A549 treated with dexamethasone at 1 μM for 4 hours (cell line): ENCODE data around the gene SIAE. TPM values are rescaled to one million over a fixed set of nuclear protein-coding genes. Genes with fewer than 3 reads are reported as not detected.

ENCODE experiments used
- total RNA-seq: library from RNA; stranded (reverse); fragments of 200-300 nt; extraction: Qiagen RNA extraction; gene quantifications from 5 replicates; pipeline ENCODE4 v1.2.3, GENCODE V29; 2022

Gene SIAE, protein sequence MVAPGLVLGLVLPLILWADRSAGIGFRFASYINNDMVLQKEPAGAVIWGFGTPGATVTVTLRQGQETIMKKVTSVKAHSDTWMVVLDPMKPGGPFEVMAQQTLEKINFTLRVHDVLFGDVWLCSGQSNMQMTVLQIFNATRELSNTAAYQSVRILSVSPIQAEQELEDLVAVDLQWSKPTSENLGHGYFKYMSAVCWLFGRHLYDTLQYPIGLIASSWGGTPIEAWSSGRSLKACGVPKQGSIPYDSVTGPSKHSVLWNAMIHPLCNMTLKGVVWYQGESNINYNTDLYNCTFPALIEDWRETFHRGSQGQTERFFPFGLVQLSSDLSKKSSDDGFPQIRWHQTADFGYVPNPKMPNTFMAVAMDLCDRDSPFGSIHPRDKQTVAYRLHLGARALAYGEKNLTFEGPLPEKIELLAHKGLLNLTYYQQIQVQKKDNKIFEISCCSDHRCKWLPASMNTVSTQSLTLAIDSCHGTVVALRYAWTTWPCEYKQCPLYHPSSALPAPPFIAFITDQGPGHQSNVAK
- total RNA-seq = 12.4 to 16.7 TPM (median 15.2 TPM) in 5 replicates

DNA sequence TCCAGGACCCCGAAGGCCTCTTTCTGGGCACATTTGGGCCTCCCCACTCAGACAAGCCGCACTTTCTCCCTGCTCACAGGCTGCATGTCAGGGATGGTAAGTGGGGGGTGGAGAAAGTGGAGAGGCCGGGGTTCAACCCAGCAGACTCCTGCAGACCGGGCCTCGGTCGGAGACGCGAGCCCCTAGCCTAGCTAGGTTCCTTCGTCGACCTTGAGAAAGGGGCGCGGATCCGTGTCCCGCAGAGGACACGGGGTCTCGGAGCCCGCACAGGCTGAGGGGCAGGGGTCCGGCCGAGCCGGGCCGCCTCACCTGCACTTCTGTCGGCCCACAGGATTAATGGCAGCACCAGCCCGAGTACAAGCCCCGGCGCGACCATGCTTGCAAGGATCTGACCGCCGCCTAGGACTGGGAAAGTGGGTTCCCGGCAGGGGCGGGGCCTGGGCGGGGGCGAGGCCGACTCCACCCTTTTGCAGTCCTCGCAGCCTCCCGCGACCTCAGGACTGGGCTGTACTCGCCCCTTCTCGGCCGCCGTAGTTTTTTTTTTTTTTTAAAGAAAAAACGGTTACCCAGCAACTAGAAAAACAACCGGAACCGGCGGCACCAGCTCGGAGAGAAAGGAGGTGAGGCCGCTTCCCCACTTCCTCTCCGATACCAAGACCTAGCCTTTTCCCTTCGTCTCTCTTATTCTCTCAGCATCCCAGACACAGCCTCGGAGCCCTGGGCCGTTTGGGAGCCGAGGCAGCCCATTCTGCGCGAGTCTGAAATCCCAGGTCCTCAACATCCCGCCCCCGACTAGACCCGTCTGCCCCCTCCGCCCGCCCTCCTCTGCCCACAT is at the start of gene SIAE, which contains the start of gene SPA17:
Gene SIAE, minus strand, starts transcription at position 407 of the 835 bp plus-strand sequence. Its CDS starts 31 bp downstream, at position 376.
Gene SPA17, plus strand, starts transcription at position 572 of the 835 bp plus-strand sequence. CDS start 1,361 bp downstream, outside the sequence.

DNA sequence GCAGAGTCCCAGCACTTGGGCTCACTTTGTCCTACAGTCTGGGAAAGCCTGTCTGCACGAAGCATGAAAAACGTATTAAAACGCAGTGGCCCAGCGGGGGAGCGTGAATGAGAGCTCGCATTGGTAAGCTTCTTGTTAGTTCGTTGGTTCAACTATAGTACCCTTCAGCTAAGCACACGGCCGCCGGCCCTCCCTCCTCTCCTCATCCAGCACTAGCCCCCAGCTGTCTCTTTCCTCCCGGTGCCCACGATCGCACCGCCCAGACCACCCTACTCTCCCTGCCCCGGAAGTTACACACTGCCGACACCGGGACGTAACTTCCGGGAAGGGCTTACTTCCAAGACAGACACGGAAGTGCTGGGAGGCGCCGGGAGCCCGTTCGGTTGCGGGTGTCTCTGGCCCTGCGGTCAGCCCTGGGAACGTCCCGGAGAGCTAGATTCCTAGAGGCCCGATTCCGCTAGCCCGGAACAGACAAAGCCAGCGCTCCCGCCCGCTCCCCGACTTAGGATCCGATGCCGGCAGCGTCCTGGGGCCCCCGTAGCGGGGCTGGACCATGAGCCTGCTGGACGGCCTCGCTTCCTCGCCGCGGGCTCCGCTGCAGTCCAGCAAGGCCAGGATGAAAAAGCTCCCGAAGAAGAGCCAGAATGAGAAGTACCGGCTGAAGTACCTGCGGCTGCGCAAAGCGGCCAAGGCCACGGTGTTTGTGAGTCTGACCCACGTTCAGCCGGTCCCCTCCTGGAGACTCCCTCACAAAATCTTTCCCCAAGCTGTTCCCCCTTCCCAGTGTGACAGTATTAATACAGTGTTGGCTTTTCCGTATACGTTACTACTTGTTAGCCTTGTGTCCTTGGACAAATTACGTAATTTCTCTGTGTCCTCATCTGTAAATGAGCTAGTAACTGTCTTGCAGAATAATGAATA is 50.7 kb downstream of the SIAE start, which contains the start of gene TBRG1:
Gene TBRG1, plus strand, starts transcription at position 334 of the 921 bp plus-strand sequence. Its CDS starts 220 bp downstream, at position 554.

DNA sequence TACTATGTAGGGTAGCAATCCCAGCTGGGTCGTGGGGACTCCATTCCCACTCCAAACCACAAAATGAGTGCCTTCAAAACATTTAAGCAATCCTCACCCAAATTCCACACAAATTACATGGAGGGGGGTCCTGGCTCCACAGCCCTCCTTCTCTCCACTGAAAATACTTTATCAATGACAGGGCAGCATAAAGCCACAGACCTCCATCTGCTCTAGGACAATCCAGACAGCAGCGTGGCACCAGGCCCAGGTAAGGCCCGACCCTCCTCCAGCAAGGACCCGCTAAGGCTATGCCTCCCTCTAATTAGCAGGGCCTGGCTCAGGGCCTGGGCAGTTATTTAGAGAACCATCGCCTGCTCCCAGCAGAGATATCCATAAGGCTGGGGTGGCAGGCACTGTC is 62.5 kb downstream of the SIAE start, which contains the start of gene PANX3:
Gene PANX3, plus strand, starts transcription at position 365 of the 400 bp plus-strand sequence. CDS start 129 bp downstream, outside the sequence.

Other genes with a start within 250 kb of the SIAE start
- gene OR8B4, start 248.9 kb downstream of the SIAE start, total RNA-seq = not detected in 5 replicates
- not detected in 5 replicates for gene OR8B8, start 228.0 kb downstream of the SIAE start, total RNA-seq
- gene OR8B12, start 130.1 kb downstream of the SIAE start, total RNA-seq = not detected in 5 replicates
- not detected in 5 replicates for gene OR8A1, start 103.7 kb downstream of the SIAE start, total RNA-seq
- gene PANX3, start 62.3 kb downstream of the SIAE start, total RNA-seq = not detected in 5 replicates
- gene TBRG1, start 50.9 kb downstream of the SIAE start, total RNA-seq = 14.5 to 17.1 TPM (median 15.7 TPM) in 5 replicates
- 17.8 to 33.0 TPM (median 19.6 TPM) in 5 replicates for gene SPA17, start 165 bp upstream of the SIAE start, total RNA-seq
- 6.4 to 13.1 TPM (median 11.8 TPM) in 5 replicates for gene NRGN, start 66.2 kb upstream of the SIAE start, total RNA-seq
- not detected in 5 replicates for gene VSIG2, start 78.5 kb upstream of the SIAE start, total RNA-seq
- 9.4 to 12.9 TPM (median 12.1 TPM) in 5 replicates for gene ESAM, start 88.6 kb upstream of the SIAE start, total RNA-seq
- gene MSANTD2, start 126.7 kb upstream of the SIAE start, total RNA-seq = 5.2 to 6.6 TPM (median 6.2 TPM) in 5 replicates
- 1.9 to 2.6 TPM (median 2.3 TPM) in 5 replicates for gene ROBO3, start 191.7 kb upstream of the SIAE start, total RNA-seq
- 0.06 to 0.18 TPM in 2 of 5 replicates, not detected in the others for gene ROBO4, start 224.1 kb upstream of the SIAE start, total RNA-seq
- gene HEPN1, start 245.5 kb upstream of the SIAE start, total RNA-seq = not detected in 5 replicates